Transverse colon (tissue), 4 donors: ENCODE data around the gene CCDC60. TPM values are rescaled to one million over a fixed set of nuclear protein-coding genes. Genes with fewer than 3 reads are reported as not detected.

ENCODE experiments used
- DNase-seq: peaks from one replicate; pipeline ENCODE4 v3.0.0-alpha.2; 2019
- H3K27ac ChIP-seq, 4 donors: fragments of 200-600 bp; sonication (generic); 2 replicates each; pipeline ENCODE4 v1.5.1; 2016 to 2018; ENCODE audit warnings: inconsistent platforms in 4 of 4
- H3K27me3 ChIP-seq: fragments of 200-600 bp; sonication (generic); 2 replicates; pipeline ENCODE4 v1.5.1; 2017; ENCODE audit warnings: inconsistent platforms
- H3K36me3 ChIP-seq, 4 donors: fragments of 200-600 bp; sonication (generic); 2 replicates each; pipeline ENCODE4 v1.5.1; 2017 to 2019; ENCODE audit warnings: inconsistent platforms in 4 of 4
- H3K4me1 ChIP-seq, 4 donors: fragments of 200-600 bp; sonication (generic); 2 replicates each; pipeline ENCODE4 v1.5.1; 2017 to 2020; ENCODE audit warnings: inconsistent platforms in 4 of 4
- H3K4me3 ChIP-seq, 4 donors: fragments of 200-600 bp; sonication (generic); 1 replicate in 1 of 4; 2 replicates in 3 of 4; pipeline versions ENCODE4 v1.5.1 to v1.6.1; 2017 to 2019; ENCODE audit warnings: inconsistent platforms in 4 of 4
- H3K9me3 ChIP-seq, 2 donors: fragments of 200-600 bp; sonication (generic); 2 replicates each; pipeline ENCODE4 v1.5.1; 2017 to 2019; ENCODE audit warnings: inconsistent platforms in 2 of 2
- EP300 ChIP-seq: sonication (generic); formaldehyde crosslinking; IDR thresholded peaks from one replicate; pipeline ENCODE4 v1.6.1; 2017; ENCODE audit warnings: antibody characterized with exemption, low read depth
- POLR2A ChIP-seq: fragments of 450-650 bp; IDR thresholded peaks from one replicate; pipeline ENCODE4 v1.6.1; 2016; ENCODE audit warnings: antibody characterized with exemption, mild to moderate bottlenecking, moderate library complexity
- POLR2AphosphoS5 ChIP-seq, 3 donors: sonication (generic); formaldehyde crosslinking; IDR thresholded peaks; one replicate each; pipeline ENCODE4 v1.6.1; 2016; ENCODE audit warnings: antibody characterized with exemption in 3 of 3
- WGBS, 2 donors: methylation state at CpG; one replicate each; pipeline ENCODE4 v1.1.5; 2018; ENCODE audit warnings: low coverage in 1 of 2; 5-methylcytosine and 5-hydroxymethylcytosine counted together
- in situ Hi-C, 4 donors: fragments of 200-750 bp; cut with MboI; loops; one replicate each; pipeline versions ENCODE4 v1.15.0 to v1.15.1; 2017; ENCODE audit warnings: low sequenced_read_pairs in 3 of 4, low pct_ligation_motif_present in 1 of 4, low pct_unique_long_range_greater_than_20kb in 1 of 4
- intact Hi-C: fragments of 100-400 bp; cut with DNase I; formaldehyde crosslinking; loops from one replicate; pipeline ENCODE4 v1.15.1; 2023; ENCODE audit warnings: low total_unique reads
- total RNA-seq, 4 donors: library from RNA; depleted of rRNA; stranded (reverse); fragments of >200 nt; gene quantifications; one replicate each; pipeline ENCODE4 v1.1.0, GENCODE V29; 2016
- TF ChIP-seq, protein P1 (sequence below), 5 experiments: fragments of 200-600 bp in 3 of 5; fragments of 450-650 bp in 2 of 5; sonication (generic) in 3 of 5; IDR thresholded peaks; 1 replicate in 2 of 5; 2 replicates in 3 of 5; pipeline ENCODE4 v1.5.1; 2016 to 2017; ENCODE audit warnings: antibody characterized with exemption in 5 of 5, inconsistent platforms in 3 of 5, mild to moderate bottlenecking in 2 of 5, moderate library complexity in 1 of 5

The CCDC60 gene
- total RNA-seq, 4 donors from 2014 or later: 0.68 to 2.6 (median 2.4) TPM; not detected in 1

GRCh38 chr12:119391673-119392072, 57.1 kb downstream of the CCDC60 start:
- Histone ChIP-seq H3K4me1 (no peaks in the 10 kb centered on the region), H3K27me3 (no peaks in the 10 kb centered on the region), H3K36me3 (no peaks in the 10 kb centered on the region), H3K27ac (no peak overlapping the region), H3K9me3 (no peaks in the 10 kb centered on the region), H3K4me3 (no peak overlapping the region)
- WGBS, 2 donors: 81 to 84% methylated on average over 2 to 5 of the region's 5 CpGs
- no peak for DNase-seq
- TF ChIP-seq POLR2AphosphoS5 (IDR thresholded peaks at IDR 0.05) (no peak), POLR2A (no peak), EP300 (no peak)
- TF ChIP-seq, protein P1, sequence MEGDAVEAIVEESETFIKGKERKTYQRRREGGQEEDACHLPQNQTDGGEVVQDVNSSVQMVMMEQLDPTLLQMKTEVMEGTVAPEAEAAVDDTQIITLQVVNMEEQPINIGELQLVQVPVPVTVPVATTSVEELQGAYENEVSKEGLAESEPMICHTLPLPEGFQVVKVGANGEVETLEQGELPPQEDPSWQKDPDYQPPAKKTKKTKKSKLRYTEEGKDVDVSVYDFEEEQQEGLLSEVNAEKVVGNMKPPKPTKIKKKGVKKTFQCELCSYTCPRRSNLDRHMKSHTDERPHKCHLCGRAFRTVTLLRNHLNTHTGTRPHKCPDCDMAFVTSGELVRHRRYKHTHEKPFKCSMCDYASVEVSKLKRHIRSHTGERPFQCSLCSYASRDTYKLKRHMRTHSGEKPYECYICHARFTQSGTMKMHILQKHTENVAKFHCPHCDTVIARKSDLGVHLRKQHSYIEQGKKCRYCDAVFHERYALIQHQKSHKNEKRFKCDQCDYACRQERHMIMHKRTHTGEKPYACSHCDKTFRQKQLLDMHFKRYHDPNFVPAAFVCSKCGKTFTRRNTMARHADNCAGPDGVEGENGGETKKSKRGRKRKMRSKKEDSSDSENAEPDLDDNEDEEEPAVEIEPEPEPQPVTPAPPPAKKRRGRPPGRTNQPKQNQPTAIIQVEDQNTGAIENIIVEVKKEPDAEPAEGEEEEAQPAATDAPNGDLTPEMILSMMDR (IDR thresholded peaks at IDR 0.05): no peak
- intact Hi-C loops (no loop called here), in situ Hi-C loops (no loop called here)

DNA sequence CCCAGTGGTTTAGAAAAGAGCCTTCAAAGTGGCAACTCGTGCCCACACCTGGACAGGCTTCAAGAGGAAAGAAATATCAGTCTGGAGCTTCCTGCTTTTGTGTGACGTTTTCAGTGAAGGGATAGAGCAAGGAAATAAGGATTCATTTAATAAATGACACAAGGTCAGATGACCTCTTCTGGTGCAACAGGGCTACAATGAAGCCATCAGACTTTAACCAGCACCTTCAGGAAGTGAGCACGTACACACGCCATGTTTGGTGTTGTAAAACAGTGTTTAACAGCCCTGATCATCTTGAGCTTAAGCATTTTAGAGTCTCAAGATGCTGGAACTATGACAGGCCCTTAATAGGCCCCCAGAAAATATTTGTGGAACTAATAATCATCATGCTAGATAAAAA, 59.1 kb downstream of the CCDC60 start:
- Histone ChIP-seq H3K36me3 (no peaks in the 10 kb centered on the region), H3K4me1 (no peaks in the 10 kb centered on the region), H3K27ac (no peak overlapping the region), H3K27me3 (no peaks in the 10 kb centered on the region), H3K4me3 (no peak overlapping the region), H3K9me3 (no peaks in the 10 kb centered on the region)
- intact Hi-C loops (no loop called here), in situ Hi-C loops (no loop called here)
- no peak for DNase-seq
- 30 to 35% methylated on average over 4 of the region's 4 CpGs for WGBS, 2 donors
- no peak for TF ChIP-seq POLR2AphosphoS5 (IDR thresholded peaks at IDR 0.05)
- TF ChIP-seq, protein P1 (IDR thresholded peaks at IDR 0.05): no peak
- TF ChIP-seq EP300: no peak
- no peak for TF ChIP-seq POLR2A

GRCh38 chr12:119397540-119397939, 63.0 kb downstream of the CCDC60 start:
- no peak for DNase-seq
- no peak overlapping the region for H3K27ac ChIP-seq
- no peaks in the 10 kb centered on the region for H3K9me3 ChIP-seq
- TF ChIP-seq EP300 (no peak), POLR2AphosphoS5 (IDR thresholded peaks at IDR 0.05) (no peak), POLR2A (no peak)
- TF ChIP-seq, protein P1 (IDR thresholded peaks at IDR 0.05): no peak
- no peaks in the 10 kb centered on the region for H3K27me3 ChIP-seq
- H3K36me3 ChIP-seq: no peaks in the 10 kb centered on the region
- intact Hi-C loops: no loop called here
- 100% methylated on average over 2 of the region's 10 CpGs; no CpG with 5 or more reads in 1 of the 2 donors for WGBS, 2 donors
- H3K4me3 ChIP-seq: no peak overlapping the region
- H3K4me1 ChIP-seq: no peaks in the 10 kb centered on the region
- in situ Hi-C loops: no loop called here

GRCh38 chr12:119398190-119398589, 63.7 kb downstream of the CCDC60 start:
- H3K36me3 ChIP-seq: no peaks in the 10 kb centered on the region
- TF ChIP-seq, protein P1 (IDR thresholded peaks at IDR 0.05): no peak
- TF ChIP-seq EP300 (no peak), POLR2A (no peak), POLR2AphosphoS5 (IDR thresholded peaks at IDR 0.05) (no peak)
- H3K4me1 ChIP-seq: no peaks in the 10 kb centered on the region
- H3K9me3 ChIP-seq: no peaks in the 10 kb centered on the region
- in situ Hi-C loops (no loop called here), intact Hi-C loops (no loop called here)
- H3K27me3 ChIP-seq: no peaks in the 10 kb centered on the region
- WGBS, 2 donors: 90% methylated on average over 24 of the region's 24 CpGs; no CpG with 5 or more reads in 1 of the 2 donors
- DNase-seq: no peak
- H3K4me3 ChIP-seq: no peak overlapping the region
- no peak overlapping the region for H3K27ac ChIP-seq
